Neural cell (in vitro differentiated cells): ENCODE data around the gene RCSD1. TPM values are rescaled to one million over a fixed set of nuclear protein-coding genes. Genes with fewer than 3 reads are reported as not detected.

Source experiments
- H2AFZ ChIP-seq: fragments of 200-600, 300-800 bp; sonication (generic), shearing (Covaris generic); 2 replicates; pipeline ENCODE4 v1.6.0; 2014; ENCODE audit warnings: low read depth, mild to moderate bottlenecking, antibody characterized with exemption, low read length, moderate library complexity
- H3F3A ChIP-seq: fragments of 200-600 bp; shearing (Covaris generic); 2 replicates; pipeline ENCODE4 v1.6.1; 2016; ENCODE audit warnings: mild to moderate bottlenecking, moderate library complexity, mixed read lengths, antibody characterized with exemption, low read length; ENCODE audit not compliant: insufficient read depth, poor library complexity, severe bottlenecking
- H3K27ac ChIP-seq: fragments of 200-600, 300-800 bp; sonication (generic), shearing (Covaris generic); 2 replicates; pipeline ENCODE4 v1.5.1; 2014; ENCODE audit warnings: mild to moderate bottlenecking, low read length, moderate library complexity
- H3K27me3 ChIP-seq: fragments of 300-800, 200-600 bp; sonication (generic), shearing (Covaris generic); 2 replicates; pipeline ENCODE4 v1.6.0; 2014; ENCODE audit warnings: mild to moderate bottlenecking, low read depth, low read length, moderate library complexity; ENCODE audit not compliant: insufficient read depth
- H3K36me3 ChIP-seq: fragments of 300-800, 200-600 bp; sonication (generic), shearing (Covaris generic); 2 replicates; pipeline ENCODE4 v1.5.1; 2014; ENCODE audit warnings: mild to moderate bottlenecking, antibody characterized with exemption, low read length, moderate library complexity; ENCODE audit not compliant: insufficient read depth
- H3K4me2 ChIP-seq: fragments of 300-800, 200-600 bp; sonication (generic), shearing (Covaris generic); 2 replicates; pipeline ENCODE4 v1.6.0; 2014; ENCODE audit warnings: mild to moderate bottlenecking, low read length
- H3K4me3 ChIP-seq: fragments of 300-800, 200-600 bp; sonication (generic), shearing (Covaris generic); 2 replicates; pipeline ENCODE4 v1.5.1; 2014; ENCODE audit warnings: mild to moderate bottlenecking, low read length, moderate library complexity
- H3K79me2 ChIP-seq: fragments of 200-600 bp; shearing (Covaris generic); replicated peaks from 2 replicates; pipeline ENCODE4 v1.6.0; 2014; ENCODE audit warnings: mild to moderate bottlenecking, low read length, moderate library complexity; ENCODE audit not compliant: insufficient read depth
- H3K9ac ChIP-seq: fragments of 300-800, 200-600 bp; sonication (generic), shearing (Covaris generic); 2 replicates; pipeline ENCODE4 v1.6.1; 2016; ENCODE audit warnings: mild to moderate bottlenecking, low read length, mixed read lengths
- H3K9me2 ChIP-seq: fragments of 200-600 bp; shearing (Covaris generic); 2 replicates; pipeline ENCODE4 v1.6.1; 2016; ENCODE audit warnings: mild to moderate bottlenecking, low read length, mixed read lengths; ENCODE audit not compliant: insufficient read depth
- H3K9me3 ChIP-seq: fragments of 200-600, 300-800 bp; sonication (generic), shearing (Covaris generic); 2 replicates; pipeline ENCODE4 v1.6.1; 2016; ENCODE audit warnings: mild to moderate bottlenecking, mixed run types, low read length, moderate library complexity, mixed read lengths
- H4K20me1 ChIP-seq: fragments of 200-600 bp; shearing (Covaris generic); 2 replicates; pipeline ENCODE4 v1.6.1; 2016; ENCODE audit warnings: mild to moderate bottlenecking, mixed run types; ENCODE audit not compliant: insufficient read depth
- CTCF ChIP-seq: fragments of 450-650 bp; IDR thresholded peaks from 2 replicates; pipeline ENCODE4 v1.5.1; 2014; ENCODE audit warnings: antibody characterized with exemption, mild to moderate bottlenecking, moderate library complexity; ENCODE audit not compliant: poor library complexity, severe bottlenecking
- EP300 ChIP-seq: fragments of 450-650 bp; conservative IDR thresholded peaks from 2 replicates; pipeline ENCODE4 v1.6.1; 2014; ENCODE audit warnings: antibody characterized with exemption, mild to moderate bottlenecking, moderate library complexity; ENCODE audit not compliant: poor library complexity, severe bottlenecking
- EZH2 ChIP-seq: fragments of 200-600, 300-800 bp; shearing (Covaris generic), sonication (generic); IDR thresholded peaks from 2 replicates; pipeline ENCODE4 v1.6.1; 2014; ENCODE audit warnings: antibody characterized with exemption, low read length, borderline replicate concordance, mild to moderate bottlenecking; ENCODE audit not compliant: insufficient read depth, poor library complexity, severe bottlenecking
- MXI1 ChIP-seq: fragments of 450-650 bp; conservative IDR thresholded peaks from 2 replicates; pipeline ENCODE4 v1.6.1; 2014; ENCODE audit warnings: antibody characterized with exemption, mild to moderate bottlenecking; ENCODE audit not compliant: poor library complexity, severe bottlenecking
- POLR2AphosphoS5 ChIP-seq: IDR thresholded peaks from 2 replicates; pipeline ENCODE4 v1.6.1; 2012
- RAD21 ChIP-seq: fragments of 450-650 bp; conservative IDR thresholded peaks from 2 replicates; pipeline ENCODE4 v1.6.1; 2014; ENCODE audit warnings: antibody characterized with exemption, mild to moderate bottlenecking, moderate library complexity
- REST ChIP-seq: IDR thresholded peaks from 2 replicates; pipeline ENCODE4 v1.6.1; 2012; ENCODE audit warnings: borderline replicate concordance
- SMC3 ChIP-seq: fragments of 450-650 bp; conservative IDR thresholded peaks from 2 replicates; pipeline ENCODE4 v1.6.1; 2014; ENCODE audit warnings: antibody characterized with exemption, mild to moderate bottlenecking, moderate library complexity; ENCODE audit not compliant: poor library complexity
- TAF1 ChIP-seq: IDR thresholded peaks from 2 replicates; pipeline ENCODE4 v1.6.1; 2012; ENCODE audit warnings: low read depth
- polyA plus RNA-seq: library from polyadenylated mRNA; depleted of rRNA; stranded (reverse); fragments of >200 nt; gene quantifications from 2 replicates; pipeline ENCODE4 v1.2.3, GENCODE V29; 2014

RCSD1 gene
- polyA plus RNA-seq, 1 donor from 2014 or later = not detected

- H3F3A ChIP-seq = no peaks in the 10 kb centered on the region
- H3K9ac ChIP-seq = no peak overlapping the region
- no peaks in the 10 kb centered on the region for H3K9me2 ChIP-seq
- TF ChIP-seq RAD21 (no peak), EP300 (no peak), CTCF (no peak)
- H2AFZ ChIP-seq = no peak overlapping the region
- H3K9me3 ChIP-seq = no peaks in the 10 kb centered on the region
- no peaks in the 10 kb centered on the region for H3K79me2 ChIP-seq
- no peak overlapping the region for H3K4me3 ChIP-seq
- H3K36me3 ChIP-seq = no peaks in the 10 kb centered on the region
- no peaks in the 10 kb centered on the region for H4K20me1 ChIP-seq
- H3K27me3 ChIP-seq = peaks cover 19% of the 10 kb centered on the region
- no peak overlapping the region for H3K27ac ChIP-seq
- H3K4me2 ChIP-seq = no peak overlapping the region
These were observed 4.8 kb upstream of the RCSD1 start for GRCh38 chr1:167625040-167625823.

GRCh38 chr1:167627615-167627864, 2.5 kb upstream of the RCSD1 start:
- Histone ChIP-seq H3K36me3 (no peaks in the 10 kb centered on the region), H3K9me2 (no peaks in the 10 kb centered on the region), H2AFZ (no peak overlapping the region), H3K9me3 (no peaks in the 10 kb centered on the region), H3K79me2 (no peaks in the 10 kb centered on the region), H3K27me3 (peaks cover 41% of the 10 kb centered on the region), H3K27ac (no peak overlapping the region), H3K4me3 (no peak overlapping the region), H3K4me2 (no peak overlapping the region), H4K20me1 (no peaks in the 10 kb centered on the region), H3F3A (no peaks in the 10 kb centered on the region), H3K9ac (no peak overlapping the region)
- TF ChIP-seq REST (no peak), EZH2 (no peak), MXI1 (no peak), SMC3 (no peak), EP300 (no peak), POLR2AphosphoS5 (no peak), TAF1 (no peak)
